Endothelial cell of umbilical vein (primary cell): ENCODE measurements around the gene AZU1. TPM values are rescaled to one million over a fixed set of nuclear protein-coding genes. Genes with fewer than 3 reads are reported as not detected.

ENCODE experiments used
- BruUV-seq: library from RNA; stranded (reverse); fragments of 400-500 nt; replicated peaks from 2 replicates; lab custom pipeline; 2021; lab: Mats Ljungman, UMichigan
- CTCF ChIA-PET: fragments of 300-600, 350-600 bp; sonication (Branson Sonifier 250); formaldehyde crosslinking; loops from one replicate; lab custom pipeline; 2021; ENCODE audit warnings: antibody characterized with exemption, inconsistent platforms; lab: Charles Lee
- POLR2A ChIA-PET: fragments of 300-600, 350-600 bp; sonication (Branson Sonifier 250); formaldehyde crosslinking; loops from one replicate; lab custom pipeline; 2021; ENCODE audit warnings: antibody characterized with exemption, inconsistent platforms; lab: Charles Lee
- DNase-seq: peaks from one replicate; pipeline ENCODE4 v3.0.0-alpha.2; 2011; ENCODE audit warnings: low read depth, low spot score
- FAIRE-seq: peaks from 2 replicates; lab custom pipeline; 2011; peaks lifted over from hg19 to GRCh38; lab: Jason Lieb, UNC
- H2AFZ ChIP-seq: 2 replicates; pipeline ENCODE4 v1.6.0; 2012; ENCODE audit warnings: low read depth, low read length, control low read depth, inconsistent platforms
- H3K27ac ChIP-seq: 2 replicates; pipeline ENCODE4 v1.5.1; 2011; ENCODE audit warnings: low read depth, mild to moderate bottlenecking, control low read depth, low read length, moderate library complexity; ENCODE audit not compliant: insufficient read depth
- H3K27me3 ChIP-seq, 2 experiments: 2 replicates each; pipeline versions ENCODE4 v1.6.0 to v1.6.1; 2011; ENCODE audit warnings: low read length in 2 of 2, mixed read lengths in 1 of 2; ENCODE audit not compliant: control insufficient read depth in 2 of 2, insufficient read depth in 2 of 2
- H3K36me3 ChIP-seq, 2 experiments: 2 replicates in 1 of 2; 3 replicates in 1 of 2; pipeline ENCODE4 v1.5.1; 2011; ENCODE audit warnings: low read length in 2 of 2, mild to moderate bottlenecking in 1 of 2, moderate library complexity in 1 of 2; ENCODE audit not compliant: control insufficient read depth in 2 of 2, insufficient read depth in 2 of 2; ENCODE audit errors: extremely low read depth in 1 of 2
- H3K4me1 ChIP-seq: 3 replicates; pipeline ENCODE4 v1.5.1; 2011; ENCODE audit warnings: mild to moderate bottlenecking, low read length; ENCODE audit not compliant: control insufficient read depth, insufficient read depth; ENCODE audit errors: extremely low read depth
- H3K4me2 ChIP-seq: 2 replicates; pipeline ENCODE4 v1.6.1; 2011; ENCODE audit warnings: low read length, control low read depth, mixed read lengths; ENCODE audit not compliant: insufficient read depth
- H3K4me3 ChIP-seq, 3 experiments: fragments of 200-600 bp in 1 of 3; sonication (generic), shearing (Covaris generic) in 1 of 3; replicated peaks in 1 of 3; 2 replicates each; pipeline ENCODE4 v1.5.1; 2011 to 2016; ENCODE audit warnings: control low read depth in 3 of 3, low read length in 3 of 3, mild to moderate bottlenecking in 2 of 3, inconsistent platforms in 1 of 3, low read depth in 1 of 3, moderate library complexity in 1 of 3; ENCODE audit not compliant: insufficient read depth in 1 of 3
- H3K79me2 ChIP-seq: 2 replicates; pipeline ENCODE4 v1.6.0; 2012; ENCODE audit warnings: low read length, inconsistent platforms; ENCODE audit not compliant: control insufficient read depth, insufficient read depth
- H3K9ac ChIP-seq: replicated peaks from 2 replicates; pipeline ENCODE3; 2011; ENCODE audit warnings: low read length, control low read depth; ENCODE audit not compliant: insufficient read depth; ENCODE audit errors: extremely low read depth
- H3K9me1 ChIP-seq: replicated peaks from 3 replicates; pipeline ENCODE4 v1.6.0; 2011; ENCODE audit warnings: mild to moderate bottlenecking, low read length; ENCODE audit not compliant: control insufficient read depth, insufficient read depth; ENCODE audit errors: extremely low read depth
- H3K9me3 ChIP-seq: replicated peaks from 2 replicates; pipeline ENCODE4 v1.5.1; 2012; ENCODE audit warnings: low read length, inconsistent platforms; ENCODE audit not compliant: control insufficient read depth, insufficient read depth
- H4K20me1 ChIP-seq: replicated peaks from 2 replicates; pipeline ENCODE3; 2011; ENCODE audit warnings: mild to moderate bottlenecking, low read length; ENCODE audit not compliant: control insufficient read depth, insufficient read depth; ENCODE audit errors: extremely low read depth
- GATA2 ChIP-seq: IDR thresholded peaks from 2 replicates; pipeline ENCODE4 v1.7.0; 2011; ENCODE audit warnings: low read depth, mild to moderate bottlenecking, moderate library complexity, mixed read lengths, low read length; ENCODE audit not compliant: insufficient read length, insufficient read depth
- MYC ChIP-seq: IDR thresholded peaks from one replicate; pipeline ENCODE4 v1.6.1; 2011; ENCODE audit warnings: mild to moderate bottlenecking, low read depth, low read length
- POLR2A ChIP-seq: IDR thresholded peaks from 2 replicates; pipeline ENCODE4 v1.6.1; 2012; ENCODE audit warnings: low read depth, mild to moderate bottlenecking, control low read depth, low read length
- dilution Hi-C: fragments of 300-500 bp; cut with MboI; formaldehyde crosslinking; loops from one replicate; pipeline ENCODE4 v1.15.0; 2019; ENCODE audit warnings: low sequenced_read_pairs; ENCODE audit not compliant: extremely low pct_ligation_motif_present
- intact Hi-C: fragments of 100-400 bp; cut with micrococcal nuclease; formaldehyde crosslinking; loops from one replicate; pipeline ENCODE4 v1.10.0; 2022
- polyA plus RNA-seq, 4 experiments: library from polyadenylated mRNA; depleted of rRNA in 3 of 4; stranded (reverse) in 3 of 4; unstranded in 1 of 4; fragments of >200 nt; gene quantifications; 2 replicates each; pipeline versions ENCODE4 v1.2.1 to v1.2.3, GENCODE V29; 2011 to 2012; ENCODE audit warnings: missing spikeins in 1 of 4
- total RNA-seq: library from RNA; stranded (reverse); gene quantifications from 2 replicates; pipeline ENCODE4 v1.2.3, GENCODE V29; 2021
- TF ChIP-seq, protein P1 (sequence below), 2 donors: IDR thresholded peaks; 1 replicate in 1 of 2; 2 replicates in 1 of 2; pipeline ENCODE4 v1.5.1; 2011; ENCODE audit warnings: low read length in 2 of 2, mild to moderate bottlenecking in 2 of 2, moderate library complexity in 2 of 2, control low read depth in 1 of 2, inconsistent platforms in 1 of 2, low read depth in 1 of 2; ENCODE audit not compliant: insufficient read depth in 1 of 2; ENCODE audit errors: extremely low read depth in 1 of 2

Gene AZU1
- total and polyA plus RNA-seq, 2 donors (not counting 3 experiments of a cell fraction or from before 2014, with no cell fraction given): 0.12 TPM; not detected in 1

DNA sequence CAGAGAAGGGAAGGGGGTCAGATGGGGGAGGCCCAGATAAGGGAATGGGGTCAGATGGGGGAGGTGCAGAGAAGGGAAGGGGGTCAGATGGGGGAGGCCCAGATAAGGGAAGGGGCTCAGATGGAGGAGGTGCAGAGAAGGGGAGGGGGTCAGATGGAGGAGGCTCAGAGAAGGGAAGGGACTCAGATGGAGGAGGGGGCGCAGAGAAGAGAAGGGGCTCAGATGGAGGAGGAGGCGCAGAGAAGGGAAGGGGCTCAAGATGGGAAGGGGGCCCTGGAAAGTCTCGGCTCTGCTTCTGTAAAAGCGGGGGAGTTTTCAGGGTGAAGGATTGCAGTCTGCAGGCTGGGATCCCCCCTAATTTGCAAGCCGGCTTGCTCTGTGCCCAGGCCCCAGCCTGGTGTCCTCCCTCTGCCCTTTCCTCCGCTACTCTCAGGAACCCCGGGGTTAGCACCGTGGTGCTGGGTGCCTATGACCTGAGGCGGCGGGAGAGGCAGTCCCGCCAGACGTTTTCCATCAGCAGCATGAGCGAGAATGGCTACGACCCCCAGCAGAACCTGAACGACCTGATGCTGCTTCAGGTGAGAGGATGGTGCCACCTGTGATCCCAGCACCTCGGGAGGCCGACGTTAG lies 1.6 kb downstream of the AZU1 start:
- Histone ChIP-seq H2AFZ (no peak overlapping the region), H3K27me3 (no peaks in the 10 kb centered on the region), H3K79me2 (no peaks in the 10 kb centered on the region), H3K4me2 (no peak overlapping the region), H3K27ac (no peak overlapping the region), H3K9me3 (no peaks in the 10 kb centered on the region), H4K20me1 (no peaks in the 10 kb centered on the region), H3K4me3 (no peak overlapping the region), H3K36me3 (no peaks in the 10 kb centered on the region), H3K9ac (no peak overlapping the region), H3K9me1 (no peaks in the 10 kb centered on the region), H3K4me1 (no peaks in the 10 kb centered on the region)
- CTCF ChIA-PET: no interaction called here
- intact Hi-C loops (no loop called here), dilution Hi-C loops (no loop called here)
- no peak for DNase-seq
- POLR2A ChIA-PET: no interaction called here
- FAIRE-seq: no peak
- no TSS peak for BruUV-seq
- no peak for TF ChIP-seq MYC
- no peak for TF ChIP-seq POLR2A
- TF ChIP-seq, protein P1, sequence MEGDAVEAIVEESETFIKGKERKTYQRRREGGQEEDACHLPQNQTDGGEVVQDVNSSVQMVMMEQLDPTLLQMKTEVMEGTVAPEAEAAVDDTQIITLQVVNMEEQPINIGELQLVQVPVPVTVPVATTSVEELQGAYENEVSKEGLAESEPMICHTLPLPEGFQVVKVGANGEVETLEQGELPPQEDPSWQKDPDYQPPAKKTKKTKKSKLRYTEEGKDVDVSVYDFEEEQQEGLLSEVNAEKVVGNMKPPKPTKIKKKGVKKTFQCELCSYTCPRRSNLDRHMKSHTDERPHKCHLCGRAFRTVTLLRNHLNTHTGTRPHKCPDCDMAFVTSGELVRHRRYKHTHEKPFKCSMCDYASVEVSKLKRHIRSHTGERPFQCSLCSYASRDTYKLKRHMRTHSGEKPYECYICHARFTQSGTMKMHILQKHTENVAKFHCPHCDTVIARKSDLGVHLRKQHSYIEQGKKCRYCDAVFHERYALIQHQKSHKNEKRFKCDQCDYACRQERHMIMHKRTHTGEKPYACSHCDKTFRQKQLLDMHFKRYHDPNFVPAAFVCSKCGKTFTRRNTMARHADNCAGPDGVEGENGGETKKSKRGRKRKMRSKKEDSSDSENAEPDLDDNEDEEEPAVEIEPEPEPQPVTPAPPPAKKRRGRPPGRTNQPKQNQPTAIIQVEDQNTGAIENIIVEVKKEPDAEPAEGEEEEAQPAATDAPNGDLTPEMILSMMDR (IDR thresholded peaks at IDR 0.05; ENCODE audit: extremely low read depth in 1 of 2, insufficient read depth in 1 of 2, low read depth in 1 of 2, low read length in 2 of 2): no peak
- TF ChIP-seq GATA2: no peak
